Peyer's patch (tissue), 4 donors: ENCODE measurements around the gene EPDR1.

Experiments
- POLR2A ChIP-seq, 2 donors: fragments of 450-650 bp; IDR thresholded peaks; one replicate each; pipeline ENCODE4 v1.5.1; 2017; ENCODE audit warnings: antibody characterized with exemption in 2 of 2, mild to moderate bottlenecking in 2 of 2, moderate library complexity in 2 of 2
- TF ChIP-seq, protein P1 (sequence below), 6 experiments: fragments of 450-650 bp in 4 of 6; fragments of 200-600 bp in 2 of 6; sonication (generic) in 1 of 6; IDR thresholded peaks; one replicate each; pipeline ENCODE4 v1.5.1; 2017 to 2019; ENCODE audit warnings: antibody characterized with exemption in 6 of 6, mild to moderate bottlenecking in 3 of 6, moderate library complexity in 1 of 6

DNA sequence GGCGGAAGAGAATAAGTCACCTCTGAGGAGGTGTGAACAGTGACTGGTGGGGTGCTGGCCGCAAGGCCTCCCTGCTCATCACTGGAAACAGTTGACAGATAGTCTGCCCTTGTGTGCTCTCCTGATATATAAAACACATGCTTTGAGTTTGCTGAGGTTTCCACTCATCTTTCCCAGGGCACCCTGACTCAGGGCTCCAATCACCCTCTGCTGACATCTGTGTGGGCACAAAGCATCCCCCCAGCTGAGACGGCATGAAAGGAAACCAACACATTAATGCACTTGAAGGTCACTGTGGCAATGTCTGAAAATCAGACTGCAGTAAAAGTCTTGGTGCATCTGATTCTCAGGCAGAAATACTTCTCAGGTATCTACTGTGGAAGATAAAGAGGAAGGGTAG, 49.8 kb downstream of the EPDR1 start:
- TF ChIP-seq, protein P1, sequence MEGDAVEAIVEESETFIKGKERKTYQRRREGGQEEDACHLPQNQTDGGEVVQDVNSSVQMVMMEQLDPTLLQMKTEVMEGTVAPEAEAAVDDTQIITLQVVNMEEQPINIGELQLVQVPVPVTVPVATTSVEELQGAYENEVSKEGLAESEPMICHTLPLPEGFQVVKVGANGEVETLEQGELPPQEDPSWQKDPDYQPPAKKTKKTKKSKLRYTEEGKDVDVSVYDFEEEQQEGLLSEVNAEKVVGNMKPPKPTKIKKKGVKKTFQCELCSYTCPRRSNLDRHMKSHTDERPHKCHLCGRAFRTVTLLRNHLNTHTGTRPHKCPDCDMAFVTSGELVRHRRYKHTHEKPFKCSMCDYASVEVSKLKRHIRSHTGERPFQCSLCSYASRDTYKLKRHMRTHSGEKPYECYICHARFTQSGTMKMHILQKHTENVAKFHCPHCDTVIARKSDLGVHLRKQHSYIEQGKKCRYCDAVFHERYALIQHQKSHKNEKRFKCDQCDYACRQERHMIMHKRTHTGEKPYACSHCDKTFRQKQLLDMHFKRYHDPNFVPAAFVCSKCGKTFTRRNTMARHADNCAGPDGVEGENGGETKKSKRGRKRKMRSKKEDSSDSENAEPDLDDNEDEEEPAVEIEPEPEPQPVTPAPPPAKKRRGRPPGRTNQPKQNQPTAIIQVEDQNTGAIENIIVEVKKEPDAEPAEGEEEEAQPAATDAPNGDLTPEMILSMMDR (IDR thresholded peaks at IDR 0.05) = no peak
- TF ChIP-seq POLR2A (IDR thresholded peaks at IDR 0.05) = no peak
